ENCODE measurements around the gene SAMD10.

- no peak for TF ChIP-seq ELF1 (IDR thresholded peaks at IDR 0.05)
- TF ChIP-seq CHD2 (IDR thresholded peaks at IDR 0.05; ENCODE audit: low read length, partially characterized antibody): no peak
- no peak for TF ChIP-seq RFX5 (IDR thresholded peaks at IDR 0.05; ENCODE audit: low read length)
- TF ChIP-seq CTCF (IDR thresholded peaks at IDR 0.05): no peak
These were observed 37.0 kb downstream of the SAMD10 start for GRCh38 chr20:63942250-63942951.
